H1 (cell line): ENCODE measurements around the gene ABHD2. TPM values are rescaled to one million over a fixed set of nuclear protein-coding genes. Genes with fewer than 3 reads are reported as not detected.
A peak's percentile ranks its signal among the peaks of the same experiment; 100 is the strongest.

ENCODE experiments used
- CTCF ChIA-PET: fragments of 300-600 bp; sonication (Branson Sonifier 250); formaldehyde crosslinking; loops from one replicate; lab custom pipeline; 2021; ENCODE audit not compliant: partially characterized antibody; lab: Charles Lee
- POLR2A ChIA-PET: fragments of 300-600 bp; sonication (Branson Sonifier 250); formaldehyde crosslinking; loops from one replicate; lab custom pipeline; 2021; ENCODE audit warnings: inconsistent platforms; ENCODE audit not compliant: partially characterized antibody; lab: Charles Lee
- DNase-seq, 2 experiments: peaks; one replicate each; pipeline versions ENCODE4 v3.0.0 to v3.0.0-alpha.2; 2010 to 2022; ENCODE audit warnings: low spot score in 2 of 2, low read depth in 1 of 2, mixed read lengths in 1 of 2
- FAIRE-seq: peaks from 2 replicates; lab custom pipeline; 2011; peaks lifted over from hg19 to GRCh38; lab: Jason Lieb, UNC
- H2AFZ ChIP-seq: 2 replicates; pipeline ENCODE4 v1.8.1; 2012; ENCODE audit warnings: low read length, inconsistent platforms
- H2AK5ac ChIP-seq: 2 replicates; pipeline ENCODE4 v1.6.1; 2013; ENCODE audit warnings: low read depth, low read length
- H2BK120ac ChIP-seq: replicated peaks from 2 replicates; pipeline ENCODE3; 2013; ENCODE audit warnings: low read depth, low read length, inconsistent platforms
- H2BK12ac ChIP-seq: 2 replicates; pipeline ENCODE4 v1.6.1; 2013; ENCODE audit warnings: low read depth, low read length
- H2BK15ac ChIP-seq: 2 replicates; pipeline ENCODE4 v1.6.1; 2013; ENCODE audit warnings: low read length
- H2BK20ac ChIP-seq: 2 replicates; pipeline ENCODE4 v1.6.1; 2013; ENCODE audit warnings: low read length
- H2BK5ac ChIP-seq: 2 replicates; pipeline ENCODE4 v1.6.1; 2013; ENCODE audit warnings: low read depth, low read length
- H3K14ac ChIP-seq: 2 replicates; pipeline ENCODE4 v1.6.1; 2013; ENCODE audit warnings: inconsistent platforms; ENCODE audit not compliant: insufficient read length
- H3K18ac ChIP-seq: 2 replicates; pipeline ENCODE4 v1.6.1; 2013; ENCODE audit warnings: low read length; ENCODE audit errors: extremely low read depth
- H3K23ac ChIP-seq: 2 replicates; pipeline ENCODE4 v1.6.1; 2013; ENCODE audit warnings: inconsistent platforms; ENCODE audit not compliant: insufficient read length
- H3K23me2 ChIP-seq: 2 replicates; pipeline ENCODE4 v1.6.1; 2013; ENCODE audit warnings: low read depth, low read length
- H3K27ac ChIP-seq: 2 replicates; pipeline ENCODE4 v1.6.1; 2011; ENCODE audit warnings: low read depth, low read length, inconsistent platforms
- H3K27me3 ChIP-seq, 4 experiments: replicated peaks in 1 of 4; 1 replicate in 1 of 4; 2 replicates in 3 of 4; pipeline versions ENCODE4 v1.6.1 to v1.8.1; 2011 to 2013; ENCODE audit warnings: low read length in 3 of 4, mild to moderate bottlenecking in 3 of 4, inconsistent platforms in 2 of 4, mixed read lengths in 2 of 4, moderate library complexity in 1 of 4; ENCODE audit not compliant: control insufficient read depth in 3 of 4, insufficient read depth in 3 of 4; ENCODE audit errors: extremely low read depth in 1 of 4
- H3K36me3 ChIP-seq, 4 experiments: 2 replicates each; pipeline versions ENCODE4 v1.6.1 to v1.8.1; 2011 to 2013; ENCODE audit warnings: mild to moderate bottlenecking in 4 of 4, low read length in 3 of 4, moderate library complexity in 2 of 4, control low read depth in 1 of 4, inconsistent platforms in 1 of 4; ENCODE audit not compliant: insufficient read depth in 4 of 4, control insufficient read depth in 2 of 4
- H3K4ac ChIP-seq: replicated peaks from 2 replicates; pipeline ENCODE3; 2013; ENCODE audit warnings: low read length, low read depth, mixed read lengths, inconsistent platforms; ENCODE audit not compliant: insufficient read length
- H3K4me1 ChIP-seq, 4 experiments: replicated peaks in 1 of 4; 1 replicate in 1 of 4; 2 replicates in 3 of 4; pipeline versions ENCODE4 v1.6.1 to v1.8.1; 2011 to 2013; ENCODE audit warnings: low read length in 3 of 4, inconsistent platforms in 2 of 4, mixed read lengths in 1 of 4; ENCODE audit not compliant: insufficient read depth in 4 of 4, control insufficient read depth in 3 of 4
- H3K4me2 ChIP-seq, 2 experiments: 2 replicates each; pipeline versions ENCODE4 v1.6.1 to v1.8.1; 2011 to 2013; ENCODE audit warnings: low read depth in 2 of 2, low read length in 2 of 2, control low read depth in 1 of 2, inconsistent platforms in 1 of 2, mild to moderate bottlenecking in 1 of 2; ENCODE audit not compliant: insufficient read depth in 1 of 2
- H3K4me3 ChIP-seq, 4 experiments: fragments of 200-600, 300-600 bp in 1 of 4; sonication (generic), shearing (Covaris generic), sonication (Bioruptor Twin) in 1 of 4; 2 replicates each; pipeline versions ENCODE4 v1.5.1 to v1.8.1; 2011 to 2016; ENCODE audit warnings: low read length in 4 of 4, low read depth in 3 of 4, control low read depth in 2 of 4, inconsistent platforms in 2 of 4, mild to moderate bottlenecking in 2 of 4, mixed read lengths in 1 of 4, moderate library complexity in 1 of 4; ENCODE audit not compliant: insufficient read depth in 2 of 4; ENCODE audit errors: extremely low read depth in 1 of 4
- H3K56ac ChIP-seq: replicated peaks from 2 replicates; pipeline ENCODE3; 2013; ENCODE audit warnings: low read depth, mild to moderate bottlenecking, mixed read lengths, low read length, inconsistent platforms; ENCODE audit not compliant: insufficient read length
- H3K79me1 ChIP-seq: 2 replicates; pipeline ENCODE4 v1.6.1; 2013; ENCODE audit warnings: low read depth, low read length, control low read depth
- H3K79me2 ChIP-seq, 2 experiments: 2 replicates each; pipeline versions ENCODE4 v1.6.1 to v1.8.1; 2012 to 2013; ENCODE audit warnings: low read length in 2 of 2, mild to moderate bottlenecking in 2 of 2, inconsistent platforms in 1 of 2; ENCODE audit not compliant: insufficient read depth in 2 of 2, control insufficient read depth in 1 of 2
- H3K9ac ChIP-seq, 4 experiments: replicated peaks in 1 of 4; 1 replicate in 1 of 4; 2 replicates in 3 of 4; pipeline versions ENCODE4 v1.6.1 to v1.8.1; 2011 to 2013; ENCODE audit warnings: low read depth in 3 of 4, low read length in 3 of 4, control low read depth in 2 of 4, mild to moderate bottlenecking in 2 of 4, moderate library complexity in 2 of 4, inconsistent platforms in 1 of 4; ENCODE audit errors: extremely low read depth in 1 of 4
- H3K9me3 ChIP-seq, 2 experiments: 2 replicates each; pipeline versions ENCODE4 v1.6.1 to v1.8.1; 2012 to 2013; ENCODE audit warnings: mild to moderate bottlenecking in 2 of 2, moderate library complexity in 2 of 2, control low read depth in 1 of 2, inconsistent platforms in 1 of 2, low read depth in 1 of 2, low read length in 1 of 2, mixed read lengths in 1 of 2; ENCODE audit not compliant: insufficient read depth in 2 of 2
- H4K20me1 ChIP-seq, 2 experiments: replicated peaks in 1 of 2; 2 replicates each; pipeline versions ENCODE3 to v1.8.1; 2011 to 2013; ENCODE audit warnings: inconsistent platforms in 2 of 2, low read length in 2 of 2, mild to moderate bottlenecking in 1 of 2; ENCODE audit not compliant: insufficient read depth in 2 of 2, control insufficient read depth in 1 of 2
- H4K5ac ChIP-seq: 2 replicates; pipeline ENCODE4 v1.6.1; 2013; ENCODE audit warnings: low read length, low read depth, mixed read lengths, inconsistent platforms; ENCODE audit not compliant: insufficient read length
- H4K8ac ChIP-seq: 2 replicates; pipeline ENCODE4 v1.8.0; 2013; ENCODE audit warnings: mild to moderate bottlenecking, moderate library complexity, low read length, inconsistent platforms; ENCODE audit not compliant: insufficient read depth; ENCODE audit errors: extremely low read depth
- H4K91ac ChIP-seq: replicated peaks from 2 replicates; pipeline ENCODE3; 2013; ENCODE audit warnings: low read length, mixed read lengths, inconsistent platforms; ENCODE audit not compliant: insufficient read length
- SUZ12 ChIP-seq: fragments of 200-600 bp; sonication (generic); IDR thresholded peaks from 2 replicates; pipeline ENCODE4 v1.6.1; 2012; ENCODE audit warnings: mild to moderate bottlenecking, inconsistent platforms, low read length, moderate library complexity, mixed read lengths
- TEAD4 ChIP-seq: IDR thresholded peaks from 2 replicates; pipeline ENCODE4 v1.6.1; 2012; ENCODE audit warnings: low read depth, low read length, inconsistent platforms, mixed read lengths
- WGBS, 2 experiments: shearing (Covaris generic) in 1 of 2; methylation state at CpG; one replicate each; pipeline versions ENCODE4 v1.1.6 to v1.1.7; 2013 to 2015; ENCODE audit warnings: low lambda C conversion rate in 2 of 2, mixed read lengths in 2 of 2, inconsistent platforms in 1 of 2, low coverage in 1 of 2, missing lambda C conversion rate in 1 of 2; ENCODE audit not compliant: insufficient replicate concordance in 2 of 2, insufficient coverage in 1 of 2, insufficient read length in 1 of 2; ENCODE audit errors: extremely low coverage in 1 of 2, missing lambda C conversion rate in 1 of 2; 5-methylcytosine and 5-hydroxymethylcytosine counted together
- polyA plus RNA-seq, 7 experiments: library from polyadenylated mRNA; depleted of rRNA in 3 of 7; stranded (reverse) in 5 of 7; unstranded in 2 of 7; fragments of >200 nt in 5 of 7; fragments of 200-250 nt in 2 of 7; gene quantifications; 1 replicate in 5 of 7; 2 replicates in 1 of 7; 4 replicates in 1 of 7; pipeline versions ENCODE4 v1.2.1 to v1.2.3, GENCODE V29; 2011 to 2013; ENCODE audit warnings: missing spikeins in 2 of 7, mixed read lengths in 2 of 7
- total RNA-seq: library from RNA; stranded (reverse); fragmentation: NEBNext Ultra II Directional; extraction: Animal tissue kit (Norgen Biotek cat#: 25700); gene quantifications from 2 replicates; pipeline ENCODE4 v1.2.1, GENCODE V29; 2021

Gene ABHD2
- total and polyA plus RNA-seq, 2 of the 8 experiments (the other 6 are each of a cell fraction or from before 2014, with no cell fraction given), result 9.1 to 23.7 TPM

GRCh38 chr15:89199746-89200145 lies 111.5 kb downstream of the ABHD2 start:
- 0 out of 2 replicates have a peak overlapping the region, but pooled peaks have one; percentile 12 for H2BK5ac ChIP-seq
- FAIRE-seq (peak; percentile 55), DNase-seq (no peak)
- no peaks in the 10 kb centered on the region for H3K9me3 ChIP-seq
- peak overlapping the region; percentile 5 for H4K91ac ChIP-seq
- H2BK120ac ChIP-seq, result no peak overlapping the region
- H3K36me3 ChIP-seq, result no peaks in the 10 kb centered on the region
- no peak for TF ChIP-seq SUZ12
- peak; percentile 78 for TF ChIP-seq TEAD4
- no peak overlapping the region; the same call in 1 of the 2 replicates for H3K18ac ChIP-seq
- H3K23me2 ChIP-seq, result no peaks in the 10 kb centered on the region
- peaks cover 0 to 2% of the 10 kb centered on the region in 2 experiments for H4K20me1 ChIP-seq
- no peaks in the 10 kb centered on the region for H3K79me1 ChIP-seq
- no peak overlapping the region for H3K27ac ChIP-seq
- no peak overlapping the region for H3K9ac ChIP-seq
- H3K4me2 ChIP-seq, result peak overlapping the region; percentile 9 to 37; a peak in 3 of 4 replicates
- H3K27me3 ChIP-seq, result no peaks in the 10 kb centered on the region
- H3K79me2 ChIP-seq, result no peaks in the 10 kb centered on the region
- no peak overlapping the region for H4K5ac ChIP-seq
- H2AFZ ChIP-seq, result no peak overlapping the region
- H3K14ac ChIP-seq, result no peak overlapping the region
- H3K4me3 ChIP-seq, result no peak overlapping the region
- H2BK12ac ChIP-seq, result no peak overlapping the region
- no peak overlapping the region for H2BK20ac ChIP-seq
- H2BK15ac ChIP-seq, result no peak overlapping the region
- no peak overlapping the region for H3K4ac ChIP-seq
- H4K8ac ChIP-seq, result no peak overlapping the region; the same call in 1 of the 2 replicates
- CTCF ChIA-PET, result interaction anchor here (0.6 to 2.2 kb wide), 17 partner anchors 8 to 578 kb away, joined by 3 to 7 read pairs (median 3); no protein-coding TSS in a partner anchor
- H3K56ac ChIP-seq, result no peak overlapping the region
- POLR2A ChIA-PET, result interaction anchor here (0.6 to 1.8 kb wide), 6 partner anchors 22 to 336 kb away, joined by 3 to 5 read pairs (median 4); partner anchors contain the start of gene HAPLN3
- WGBS, 2 experiments, result 36% methylated on average over 6 of the region's 6 CpGs; no CpG with 5 or more reads in 1 of the 2 experiments
- no peak overlapping the region for H3K23ac ChIP-seq
- peaks cover 8 to 34% (median 15%) of the 10 kb centered on the region in 4 experiments for H3K4me1 ChIP-seq
- no peak overlapping the region for H2AK5ac ChIP-seq
